Astrocyte (in vitro differentiated cells and primary cell): ENCODE measurements around the gene AUTS2. TPM values are rescaled to one million over a fixed set of nuclear protein-coding genes. Genes with fewer than 3 reads are reported as not detected.

Experiments
- DNase-seq: peaks from one replicate; pipeline ENCODE4 v3.0.0-alpha.2; 2010; ENCODE audit warnings: low read depth
- FAIRE-seq: peaks from 2 replicates; lab custom pipeline; 2011; peaks lifted over from hg19 to GRCh38; lab: Jason Lieb, UNC
- H2AFZ ChIP-seq: 2 replicates; pipeline ENCODE4 v1.6.0; 2012; ENCODE audit warnings: low read depth, low read length, inconsistent platforms
- H3K27ac ChIP-seq: 2 replicates; pipeline ENCODE4 v1.5.1; 2011; ENCODE audit warnings: low read depth, low read length, inconsistent platforms
- H3K27me3 ChIP-seq: 2 replicates; pipeline ENCODE4 v1.6.0; 2011; ENCODE audit warnings: low read length, inconsistent platforms; ENCODE audit not compliant: insufficient read depth
- H3K36me3 ChIP-seq: 2 replicates; pipeline ENCODE4 v1.5.1; 2011; ENCODE audit warnings: low read length, inconsistent platforms; ENCODE audit not compliant: insufficient read depth
- H3K4me1 ChIP-seq: 2 replicates; pipeline ENCODE4 v1.5.1; 2011; ENCODE audit warnings: low read length, inconsistent platforms; ENCODE audit not compliant: insufficient read depth
- H3K4me2 ChIP-seq: 2 replicates; pipeline ENCODE4 v1.6.0; 2012; ENCODE audit warnings: low read length, inconsistent platforms
- H3K4me3 ChIP-seq: 2 replicates; pipeline ENCODE4 v1.5.1; 2011; ENCODE audit warnings: low read depth, mild to moderate bottlenecking, low read length, inconsistent platforms; ENCODE audit not compliant: insufficient read depth
- H3K79me2 ChIP-seq: 2 replicates; pipeline ENCODE4 v1.6.0; 2012; ENCODE audit warnings: mild to moderate bottlenecking, low read length, inconsistent platforms; ENCODE audit not compliant: insufficient read depth
- H3K9ac ChIP-seq: 2 replicates; pipeline ENCODE4 v1.6.0; 2012; ENCODE audit warnings: mild to moderate bottlenecking, low read length, inconsistent platforms
- H3K9me3 ChIP-seq: 2 replicates; pipeline ENCODE4 v1.5.1; 2012; ENCODE audit warnings: low read depth, mild to moderate bottlenecking, low read length, inconsistent platforms; ENCODE audit not compliant: insufficient read depth
- H4K20me1 ChIP-seq: 2 replicates; pipeline ENCODE4 v1.6.0; 2012; ENCODE audit warnings: low read length, inconsistent platforms; ENCODE audit not compliant: insufficient read depth
- H3K27ac Mint-ChIP-seq: one replicate; pipeline ENCODE4 v1.8.0; 2021; ENCODE audit warnings: mild to moderate bottlenecking, mixed read lengths; ENCODE audit not compliant: unreplicated experiment
- H3K27me3 Mint-ChIP-seq: one replicate; pipeline ENCODE4 v1.8.0; 2021; ENCODE audit warnings: low read depth, mixed read lengths; ENCODE audit not compliant: unreplicated experiment
- H3K36me3 Mint-ChIP-seq: one replicate; pipeline ENCODE4 v1.8.0; 2021; ENCODE audit warnings: low read depth, mixed read lengths; ENCODE audit not compliant: unreplicated experiment
- H3K4me1 Mint-ChIP-seq: one replicate; pipeline ENCODE4 v1.8.0; 2021; ENCODE audit warnings: low read depth, mixed read lengths; ENCODE audit not compliant: unreplicated experiment
- H3K4me3 Mint-ChIP-seq: one replicate; pipeline ENCODE4 v1.8.0; 2021; ENCODE audit warnings: mild to moderate bottlenecking, moderate library complexity, mixed read lengths; ENCODE audit not compliant: unreplicated experiment
- H3K9me3 Mint-ChIP-seq: one replicate; pipeline ENCODE4 v1.8.0; 2021; ENCODE audit warnings: mild to moderate bottlenecking, mixed read lengths; ENCODE audit not compliant: unreplicated experiment
- EZH2 ChIP-seq: IDR thresholded peaks from 2 replicates; pipeline ENCODE4 v1.6.1; 2012; ENCODE audit warnings: mild to moderate bottlenecking, low read length, inconsistent platforms; ENCODE audit not compliant: insufficient read depth
- total RNA-seq: library from RNA; stranded (reverse); gene quantifications from 2 replicates; pipeline ENCODE4 v1.2.1, GENCODE V29; 2021
- TF ChIP-seq, protein P1 (sequence below): IDR thresholded peaks from 2 replicates; pipeline ENCODE4 v1.5.1; 2011; ENCODE audit warnings: low read depth, mild to moderate bottlenecking, inconsistent platforms, low read length, moderate library complexity; ENCODE audit not compliant: insufficient read depth

The AUTS2 gene
- total RNA-seq, 1 donor from 2014 or later = 73.2 TPM

- Histone ChIP-seq H3K9ac (no peak overlapping the region), H3K27me3 (no peaks in the 10 kb centered on the region), H2AFZ (no peak overlapping the region), H3K9me3 (no peaks in the 10 kb centered on the region), H3K4me1 (no peaks in the 10 kb centered on the region), H3K36me3 (no peaks in the 10 kb centered on the region), H3K79me2 (peaks cover 36% of the 10 kb centered on the region), H3K4me3 (no peak overlapping the region), H3K27ac (no peak overlapping the region), H4K20me1 (peaks cover 67% of the 10 kb centered on the region), H3K4me2 (no peak overlapping the region)
- TF ChIP-seq, protein P1, sequence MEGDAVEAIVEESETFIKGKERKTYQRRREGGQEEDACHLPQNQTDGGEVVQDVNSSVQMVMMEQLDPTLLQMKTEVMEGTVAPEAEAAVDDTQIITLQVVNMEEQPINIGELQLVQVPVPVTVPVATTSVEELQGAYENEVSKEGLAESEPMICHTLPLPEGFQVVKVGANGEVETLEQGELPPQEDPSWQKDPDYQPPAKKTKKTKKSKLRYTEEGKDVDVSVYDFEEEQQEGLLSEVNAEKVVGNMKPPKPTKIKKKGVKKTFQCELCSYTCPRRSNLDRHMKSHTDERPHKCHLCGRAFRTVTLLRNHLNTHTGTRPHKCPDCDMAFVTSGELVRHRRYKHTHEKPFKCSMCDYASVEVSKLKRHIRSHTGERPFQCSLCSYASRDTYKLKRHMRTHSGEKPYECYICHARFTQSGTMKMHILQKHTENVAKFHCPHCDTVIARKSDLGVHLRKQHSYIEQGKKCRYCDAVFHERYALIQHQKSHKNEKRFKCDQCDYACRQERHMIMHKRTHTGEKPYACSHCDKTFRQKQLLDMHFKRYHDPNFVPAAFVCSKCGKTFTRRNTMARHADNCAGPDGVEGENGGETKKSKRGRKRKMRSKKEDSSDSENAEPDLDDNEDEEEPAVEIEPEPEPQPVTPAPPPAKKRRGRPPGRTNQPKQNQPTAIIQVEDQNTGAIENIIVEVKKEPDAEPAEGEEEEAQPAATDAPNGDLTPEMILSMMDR = no peak
- TF ChIP-seq EZH2 = no peak
- no peak overlapping the region for H3K4me3 Mint-ChIP-seq
- no peaks in the 10 kb centered on the region for H3K27me3 Mint-ChIP-seq
- FAIRE-seq (no peak), DNase-seq (no peak)
- no peak overlapping the region for H3K27ac Mint-ChIP-seq
- no peaks in the 10 kb centered on the region for H3K9me3 Mint-ChIP-seq
- peaks cover 26% of the 10 kb centered on the region for H3K4me1 Mint-ChIP-seq
- no peaks in the 10 kb centered on the region for H3K36me3 Mint-ChIP-seq
These were observed 17.4 kb downstream of the AUTS2 start for GRCh38 chr7:69615685-69616084.

DNA sequence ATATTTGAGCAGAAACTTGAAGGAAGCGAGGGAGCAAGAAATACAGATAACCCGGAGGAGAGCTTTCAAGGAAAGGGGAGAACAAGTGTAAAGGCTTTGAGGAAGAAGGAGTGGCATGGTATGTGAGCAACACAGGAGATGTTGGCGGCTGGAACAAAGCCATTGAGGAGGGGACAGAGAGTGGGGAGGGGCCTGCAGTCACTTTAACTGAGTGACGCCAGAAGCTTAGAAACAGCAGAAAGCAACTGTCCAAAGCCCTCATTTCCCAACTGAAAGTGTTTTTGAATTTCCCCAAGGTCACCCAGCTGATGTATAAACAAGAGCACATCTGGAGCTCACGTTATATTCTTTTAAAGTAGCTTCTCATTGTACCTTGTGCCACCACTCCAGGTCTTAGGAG is 19.1 kb downstream of the AUTS2 start:
- H3K4me2 ChIP-seq = no peak overlapping the region
- peaks cover 32% of the 10 kb centered on the region for H3K79me2 ChIP-seq
- no peaks in the 10 kb centered on the region for H3K4me1 ChIP-seq
- no peak overlapping the region for H3K27ac Mint-ChIP-seq
- H3K27me3 Mint-ChIP-seq = no peaks in the 10 kb centered on the region
- no peaks in the 10 kb centered on the region for H3K36me3 ChIP-seq
- FAIRE-seq (no peak), DNase-seq (no peak)
- TF ChIP-seq EZH2 = no peak
- TF ChIP-seq, protein P1 = no peak
- H3K36me3 Mint-ChIP-seq = no peaks in the 10 kb centered on the region
- H4K20me1 ChIP-seq = peaks cover 67% of the 10 kb centered on the region
- H3K9me3 ChIP-seq = no peaks in the 10 kb centered on the region
- no peak overlapping the region for H3K27ac ChIP-seq
- H3K4me3 ChIP-seq = no peak overlapping the region
- H3K4me1 Mint-ChIP-seq = peaks cover 36% of the 10 kb centered on the region
- no peak overlapping the region for H2AFZ ChIP-seq
- no peak overlapping the region for H3K4me3 Mint-ChIP-seq
- no peaks in the 10 kb centered on the region for H3K9me3 Mint-ChIP-seq
- H3K9ac ChIP-seq = no peak overlapping the region
- H3K27me3 ChIP-seq = no peaks in the 10 kb centered on the region

DNA sequence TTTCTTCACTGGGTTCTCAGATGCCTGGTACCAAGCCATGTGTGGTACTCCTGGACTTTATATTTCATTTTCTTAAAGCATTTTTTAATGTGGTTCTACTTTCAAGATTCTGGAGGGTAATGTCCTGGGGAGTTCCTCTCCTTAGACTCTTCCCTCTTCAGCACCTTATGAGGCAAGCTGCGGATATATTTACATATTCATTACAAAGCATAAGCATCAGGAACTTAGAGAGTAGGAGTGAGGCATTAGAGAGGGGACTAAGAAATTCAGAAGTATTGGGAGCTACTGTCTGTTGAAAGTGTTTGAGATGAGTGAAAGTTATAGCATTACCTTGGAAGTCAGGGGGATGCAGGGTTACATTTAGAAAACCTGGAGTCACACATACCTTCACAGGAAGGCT is 20.8 kb downstream of the AUTS2 start:
- H3K4me2 ChIP-seq = no peak overlapping the region
- Mint-ChIP-seq H3K4me1 (peaks cover 28% of the 10 kb centered on the region), H3K9me3 (no peaks in the 10 kb centered on the region), H3K27me3 (no peaks in the 10 kb centered on the region), H3K27ac (no peak overlapping the region), H3K36me3 (no peaks in the 10 kb centered on the region), H3K4me3 (no peak overlapping the region)
- TF ChIP-seq, protein P1 = no peak
- TF ChIP-seq EZH2 = no peak
- H2AFZ ChIP-seq = no peak overlapping the region
- H4K20me1 ChIP-seq = peaks cover 63% of the 10 kb centered on the region
- H3K4me1 ChIP-seq = no peaks in the 10 kb centered on the region
- H3K79me2 ChIP-seq = peaks cover 18% of the 10 kb centered on the region
- FAIRE-seq (no peak), DNase-seq (no peak)
- no peak overlapping the region for H3K9ac ChIP-seq
- no peaks in the 10 kb centered on the region for H3K9me3 ChIP-seq
- no peak overlapping the region for H3K27ac ChIP-seq
- no peaks in the 10 kb centered on the region for H3K36me3 ChIP-seq
- no peak overlapping the region for H3K4me3 ChIP-seq
- H3K27me3 ChIP-seq = no peaks in the 10 kb centered on the region
